ENCODE measurements around the gene RTN4IP1. TPM values are rescaled to one million over a fixed set of nuclear protein-coding genes. Genes with fewer than 3 reads are reported as not detected.

RTN4IP1 gene
- polyA plus RNA-seq, 1 donor from 2014 or later = 8.5 TPM

GRCh38 chr6:106666282-106667021 is 37.2 kb upstream of the RTN4IP1 start:
- H3K27me3 ChIP-seq (ENCODE audit: insufficient read depth, low read depth, low read length) = no peaks in the 10 kb centered on the region
- no peaks in the 10 kb centered on the region for H3K9me2 ChIP-seq (ENCODE audit: insufficient read depth, low read length)
- no peak overlapping the region for H3K9ac ChIP-seq (ENCODE audit: low read length)
- TF ChIP-seq CTCF (IDR thresholded peaks at IDR 0.05; ENCODE audit: poor library complexity, severe bottlenecking) = no peak
- no peak for TF ChIP-seq TAF1 (IDR thresholded peaks at IDR 0.05; ENCODE audit: low read depth)
- TF ChIP-seq POLR2AphosphoS5 (IDR thresholded peaks at IDR 0.05) = no peak
- no peak for TF ChIP-seq SMC3 (conservative IDR thresholded peaks at IDR 0.05; ENCODE audit: poor library complexity)
- TF ChIP-seq RAD21 (conservative IDR thresholded peaks at IDR 0.05) = no peak
- no peak for TF ChIP-seq MXI1 (conservative IDR thresholded peaks at IDR 0.05; ENCODE audit: poor library complexity, severe bottlenecking)
- no peak for TF ChIP-seq REST (IDR thresholded peaks at IDR 0.05; ENCODE audit: borderline replicate concordance)
- TF ChIP-seq EZH2 (IDR thresholded peaks at IDR 0.05; ENCODE audit: borderline replicate concordance, insufficient read depth, low read length, poor library complexity, severe bottlenecking) = no peak
- no peak for TF ChIP-seq EP300 (conservative IDR thresholded peaks at IDR 0.05; ENCODE audit: poor library complexity, severe bottlenecking)
- H3K4me2 ChIP-seq (ENCODE audit: low read length) = no peak overlapping the region
- H4K20me1 ChIP-seq (ENCODE audit: insufficient read depth) = no peaks in the 10 kb centered on the region
- H3K79me2 ChIP-seq (replicated peaks; ENCODE audit: insufficient read depth, low read length) = no peaks in the 10 kb centered on the region
- H3K4me3 ChIP-seq (ENCODE audit: low read length) = no peak overlapping the region
- H3K36me3 ChIP-seq (ENCODE audit: insufficient read depth, low read length) = peaks cover 7% of the 10 kb centered on the region
- H3K9me3 ChIP-seq (ENCODE audit: low read length) = no peaks in the 10 kb centered on the region
- H2AFZ ChIP-seq (ENCODE audit: low read depth, low read length) = no peak overlapping the region
- no peak overlapping the region for H3K27ac ChIP-seq (ENCODE audit: low read length)
- no peaks in the 10 kb centered on the region for H3F3A ChIP-seq (ENCODE audit: insufficient read depth, low read length, poor library complexity, severe bottlenecking)

- H3K36me3 ChIP-seq (ENCODE audit: insufficient read depth, low read length) = peaks cover 18% of the 10 kb centered on the region
- H3K9me2 ChIP-seq (ENCODE audit: insufficient read depth, low read length) = no peaks in the 10 kb centered on the region
- no peaks in the 10 kb centered on the region for H3F3A ChIP-seq (ENCODE audit: insufficient read depth, low read length, poor library complexity, severe bottlenecking)
- H3K4me3 ChIP-seq (ENCODE audit: low read length) = no peak overlapping the region
- no peaks in the 10 kb centered on the region for H4K20me1 ChIP-seq (ENCODE audit: insufficient read depth)
- H3K27me3 ChIP-seq (ENCODE audit: insufficient read depth, low read depth, low read length) = no peaks in the 10 kb centered on the region
- no peak overlapping the region for H3K4me2 ChIP-seq (ENCODE audit: low read length)
- H3K9ac ChIP-seq (ENCODE audit: low read length) = no peak overlapping the region
- no peaks in the 10 kb centered on the region for H3K9me3 ChIP-seq (ENCODE audit: low read length)
- no peaks in the 10 kb centered on the region for H3K79me2 ChIP-seq (replicated peaks; ENCODE audit: insufficient read depth, low read length)
- no peak overlapping the region for H2AFZ ChIP-seq (ENCODE audit: low read depth, low read length)
- TF ChIP-seq SMC3 (conservative IDR thresholded peaks at IDR 0.05; ENCODE audit: poor library complexity) = no peak
- no peak for TF ChIP-seq RAD21 (conservative IDR thresholded peaks at IDR 0.05)
- TF ChIP-seq EZH2 (IDR thresholded peaks at IDR 0.05; ENCODE audit: borderline replicate concordance, insufficient read depth, low read length, poor library complexity, severe bottlenecking) = no peak
- no peak for TF ChIP-seq REST (IDR thresholded peaks at IDR 0.05; ENCODE audit: borderline replicate concordance)
- no peak for TF ChIP-seq EP300 (conservative IDR thresholded peaks at IDR 0.05; ENCODE audit: poor library complexity, severe bottlenecking)
- TF ChIP-seq CTCF (IDR thresholded peaks at IDR 0.05; ENCODE audit: poor library complexity, severe bottlenecking) = no peak
- TF ChIP-seq POLR2AphosphoS5 (IDR thresholded peaks at IDR 0.05) = no peak
- TF ChIP-seq TAF1 (IDR thresholded peaks at IDR 0.05; ENCODE audit: low read depth) = no peak
- no peak for TF ChIP-seq MXI1 (conservative IDR thresholded peaks at IDR 0.05; ENCODE audit: poor library complexity, severe bottlenecking)
- H3K27ac ChIP-seq (ENCODE audit: low read length) = no peak overlapping the region
These were observed 33.2 kb upstream of the RTN4IP1 start for GRCh38 chr6:106662458-106662857.
